CD4-positive, alpha-beta memory T cell (primary cell): ENCODE data around the gene MTUS2. TPM values are rescaled to one million over a fixed set of nuclear protein-coding genes. Genes with fewer than 3 reads are reported as not detected.
A peak's percentile ranks its signal among the peaks of the same experiment; 100 is the strongest.

Source experiments
- CTCF ChIA-PET: fragments of 350-600 bp; sonication (Branson Sonifier 250); formaldehyde crosslinking; loops from one replicate; lab custom pipeline; 2021; ENCODE audit warnings: inconsistent platforms; ENCODE audit not compliant: partially characterized antibody; lab: Charles Lee
- POLR2A ChIA-PET: fragments of 350-600 bp; sonication (Branson Sonifier 250); formaldehyde crosslinking; loops from one replicate; lab custom pipeline; 2021; ENCODE audit not compliant: partially characterized antibody; lab: Charles Lee
- DNase-seq, 5 donors: peaks; one replicate each; pipeline versions ENCODE4 v3.0.0 to v3.0.0-alpha.2; 2020 to 2022; ENCODE audit warnings: mixed read lengths in 1 of 5
- H3K27ac ChIP-seq: one replicate; pipeline ENCODE4 v1.7.0; 2013; ENCODE audit warnings: low read depth, low read length
- H3K27me3 ChIP-seq: 2 replicates; pipeline ENCODE4 v1.7.0; 2013; ENCODE audit warnings: mild to moderate bottlenecking, low read length, moderate library complexity; ENCODE audit not compliant: insufficient read depth
- H3K36me3 ChIP-seq: 2 replicates; pipeline ENCODE4 v1.7.0; 2013; ENCODE audit warnings: mild to moderate bottlenecking, low read length, moderate library complexity; ENCODE audit not compliant: insufficient read depth
- H3K4me1 ChIP-seq: 2 replicates; pipeline ENCODE4 v1.7.0; 2013; ENCODE audit warnings: mild to moderate bottlenecking, low read length, moderate library complexity; ENCODE audit not compliant: insufficient read depth
- H3K4me3 ChIP-seq, 2 donors: one replicate each; pipeline ENCODE4 v1.7.0; 2013; ENCODE audit warnings: low read length in 2 of 2, mild to moderate bottlenecking in 1 of 2
- H3K9me3 ChIP-seq, 2 donors: one replicate each; pipeline ENCODE4 v1.7.0; 2013; ENCODE audit warnings: low read length in 2 of 2, control low read depth in 1 of 2; ENCODE audit not compliant: control insufficient read depth in 1 of 2
- H3K27ac Mint-ChIP-seq, 7 donors: one replicate each; pipeline ENCODE4 v1.8.0; 2020 to 2021; ENCODE audit warnings: mixed read lengths in 7 of 7, mild to moderate bottlenecking in 6 of 7, inconsistent platforms in 3 of 7, moderate library complexity in 3 of 7
- H3K27me3 Mint-ChIP-seq, 2 donors: one replicate each; pipeline ENCODE4 v1.8.0; 2020 to 2021; ENCODE audit warnings: mixed read lengths in 2 of 2
- H3K36me3 Mint-ChIP-seq, 2 donors: one replicate each; pipeline ENCODE4 v1.8.0; 2020 to 2021; ENCODE audit warnings: mixed read lengths in 2 of 2, inconsistent platforms in 1 of 2, mild to moderate bottlenecking in 1 of 2
- H3K4me1 Mint-ChIP-seq, 4 donors: one replicate each; pipeline ENCODE4 v1.8.0; 2020 to 2021; ENCODE audit warnings: mixed read lengths in 4 of 4, mild to moderate bottlenecking in 1 of 4
- H3K4me3 Mint-ChIP-seq, 8 donors: one replicate each; pipeline ENCODE4 v1.8.0; 2020 to 2021; ENCODE audit warnings: mixed read lengths in 8 of 8, mild to moderate bottlenecking in 7 of 8, moderate library complexity in 6 of 8, inconsistent platforms in 3 of 8
- H3K9me3 Mint-ChIP-seq, 8 donors: one replicate each; pipeline ENCODE4 v1.8.0; 2020 to 2021; ENCODE audit warnings: mixed read lengths in 8 of 8, mild to moderate bottlenecking in 5 of 8, inconsistent platforms in 3 of 8, moderate library complexity in 1 of 8
- intact Hi-C: fragments of 100-400 bp; cut with micrococcal nuclease; formaldehyde crosslinking; loops from one replicate; pipeline ENCODE4 v1.15.1; 2023
- polyA plus RNA-seq, 2 donors: library from polyadenylated mRNA; unstranded; fragments of 300-500 nt; fragmentation: Illumina TruSeq; gene quantifications; one replicate each; pipeline ENCODE4 v1.2.3, GENCODE V29; 2021
- total RNA-seq, 2 experiments: library from RNA; stranded (reverse); gene quantifications; one replicate each; pipeline ENCODE4 v1.2.3, GENCODE V29; 2021

Gene MTUS2
- total and polyA plus RNA-seq, 4 experiments from 2014 or later: 0.12 to 1.1 (median 0.60) TPM

GRCh38 chr13:29239653-29240525 lies 419.8 kb downstream of the MTUS2 start:
- H3K27ac Mint-ChIP-seq: no peak overlapping the region
- Histone ChIP-seq H3K4me1 (no peaks in the 10 kb centered on the region), H3K4me3 (no peak overlapping the region), H3K36me3 (no peaks in the 10 kb centered on the region), H3K9me3 (no peaks in the 10 kb centered on the region), H3K27me3 (no peaks in the 10 kb centered on the region), H3K27ac (no peak overlapping the region)
- peaks cover 0 to 9% (median 3%) of the 10 kb centered on the region in 8 donors for H3K9me3 Mint-ChIP-seq
- DNase-seq: no peak
- ChIA-PET POLR2A (no interaction called here), CTCF (no interaction called here)
- peaks cover 2 to 8% of the 10 kb centered on the region in 2 donors for H3K27me3 Mint-ChIP-seq
- H3K4me3 Mint-ChIP-seq: no peak overlapping the region
- intact Hi-C loops: no loop called here
- peaks cover 0 to 8% of the 10 kb centered on the region in 2 donors for H3K36me3 Mint-ChIP-seq
- H3K4me1 Mint-ChIP-seq: no peaks in the 10 kb centered on the region

GRCh38 chr13:29254626-29255370 lies 434.7 kb downstream of the MTUS2 start:
- Histone ChIP-seq H3K27ac (no peak overlapping the region), H3K4me3 (no peak overlapping the region), H3K27me3 (no peaks in the 10 kb centered on the region), H3K4me1 (no peaks in the 10 kb centered on the region), H3K36me3 (no peaks in the 10 kb centered on the region), H3K9me3 (no peaks in the 10 kb centered on the region)
- peaks cover 4 to 5% of the 10 kb centered on the region in 2 donors for H3K27me3 Mint-ChIP-seq
- peaks cover 0 to 4% (median 0%) of the 10 kb centered on the region in 4 donors for H3K4me1 Mint-ChIP-seq
- peaks cover 0 to 2% (median 0%) of the 10 kb centered on the region in 8 donors for H3K9me3 Mint-ChIP-seq
- POLR2A ChIA-PET: no interaction called here
- no peak overlapping the region for H3K4me3 Mint-ChIP-seq
- intact Hi-C loops: no loop called here
- no peak for DNase-seq
- peak overlapping the region in 1 of 7 donors; percentile 2 for H3K27ac Mint-ChIP-seq
- CTCF ChIA-PET: no interaction called here
- no peaks in the 10 kb centered on the region for H3K36me3 Mint-ChIP-seq

GRCh38 chr13:29255567-29255966 lies 435.4 kb downstream of the MTUS2 start:
- peaks cover 4 to 5% of the 10 kb centered on the region in 2 donors for H3K27me3 Mint-ChIP-seq
- no peak overlapping the region for H3K4me3 Mint-ChIP-seq
- Histone ChIP-seq H3K9me3 (no peaks in the 10 kb centered on the region), H3K27ac (no peak overlapping the region), H3K27me3 (no peaks in the 10 kb centered on the region), H3K4me3 (no peak overlapping the region), H3K4me1 (no peaks in the 10 kb centered on the region), H3K36me3 (no peaks in the 10 kb centered on the region)
- H3K4me1 Mint-ChIP-seq: peaks cover 0 to 4% (median 0%) of the 10 kb centered on the region in 4 donors
- ChIA-PET POLR2A (no interaction called here), CTCF (no interaction called here)
- intact Hi-C loops: no loop called here
- no peak for DNase-seq
- peaks cover 0 to 2% (median 0%) of the 10 kb centered on the region in 8 donors for H3K9me3 Mint-ChIP-seq
- no peak overlapping the region for H3K27ac Mint-ChIP-seq
- H3K36me3 Mint-ChIP-seq: no peaks in the 10 kb centered on the region

- H3K36me3 ChIP-seq: no peaks in the 10 kb centered on the region
- H3K27me3 Mint-ChIP-seq: peaks cover 2 to 4% of the 10 kb centered on the region in 2 donors
- no peak overlapping the region for H3K4me3 Mint-ChIP-seq
- peaks cover 0 to 19% (median 8%) of the 10 kb centered on the region in 8 donors for H3K9me3 Mint-ChIP-seq
- no peaks in the 10 kb centered on the region for H3K4me1 ChIP-seq
- H3K9me3 ChIP-seq: no peaks in the 10 kb centered on the region
- ChIA-PET POLR2A (no interaction called here), CTCF (no interaction called here)
- no peak for DNase-seq
- H3K27me3 ChIP-seq: no peaks in the 10 kb centered on the region
- no peak overlapping the region for H3K27ac Mint-ChIP-seq
- H3K27ac ChIP-seq: no peak overlapping the region
- peaks cover 0 to 3% of the 10 kb centered on the region in 2 donors for H3K36me3 Mint-ChIP-seq
- H3K4me1 Mint-ChIP-seq: no peaks in the 10 kb centered on the region
- intact Hi-C loops: no loop called here
- H3K4me3 ChIP-seq: no peak overlapping the region
Observed at GRCh38 chr13:29260684-29261083, 440.5 kb downstream of the MTUS2 start.

- intact Hi-C loops: loop anchor here (1.0 to 2.0 kb wide), 2 partner anchors 185 to 445 kb away; partner anchors contain the start of gene MTUS2
- H3K27ac ChIP-seq: no peak overlapping the region
- H3K9me3 Mint-ChIP-seq: peaks cover 0 to 21% (median 9%) of the 10 kb centered on the region in 8 donors
- no peaks in the 10 kb centered on the region for H3K9me3 ChIP-seq
- no peaks in the 10 kb centered on the region for H3K4me1 ChIP-seq
- H3K27me3 ChIP-seq: no peaks in the 10 kb centered on the region
- peaks cover 1 to 5% of the 10 kb centered on the region in 2 donors for H3K27me3 Mint-ChIP-seq
- peak in 3 of 5 donors; percentile 1 to 4 (median 2) for DNase-seq
- no peak overlapping the region for H3K4me3 ChIP-seq
- H3K36me3 ChIP-seq: no peaks in the 10 kb centered on the region
- CTCF ChIA-PET: no interaction called here
- peaks cover 0 to 3% of the 10 kb centered on the region in 2 donors for H3K36me3 Mint-ChIP-seq
- H3K4me1 Mint-ChIP-seq: peaks cover 0 to 1% (median 0%) of the 10 kb centered on the region in 4 donors
- no peak overlapping the region for H3K27ac Mint-ChIP-seq
- H3K4me3 Mint-ChIP-seq: no peak overlapping the region
- POLR2A ChIA-PET: no interaction called here
Observed at GRCh38 chr13:29266261-29266660, 446.1 kb downstream of the MTUS2 start.

- peaks cover 1 to 5% of the 10 kb centered on the region in 2 donors for H3K27me3 Mint-ChIP-seq
Observed at GRCh38 chr13:29266756-29267733, 446.9 kb downstream of the MTUS2 start.

More at GRCh38 chr13:29266756-29267733, 446.9 kb downstream of the MTUS2 start:
- Histone ChIP-seq H3K27me3 (no peaks in the 10 kb centered on the region), H3K4me1 (no peaks in the 10 kb centered on the region), H3K9me3 (no peaks in the 10 kb centered on the region), H3K4me3 (no peak overlapping the region), H3K27ac (no peak overlapping the region), H3K36me3 (no peaks in the 10 kb centered on the region)
- intact Hi-C loops: loop anchor here (1.0 to 2.0 kb wide), 2 partner anchors 186 to 446 kb away; partner anchors contain the start of gene MTUS2
- peaks cover 0 to 1% (median 0%) of the 10 kb centered on the region in 4 donors for H3K4me1 Mint-ChIP-seq
- H3K27ac Mint-ChIP-seq: no peak overlapping the region
- no peak for DNase-seq
- ChIA-PET CTCF (no interaction called here), POLR2A (no interaction called here)
- H3K9me3 Mint-ChIP-seq: peaks cover 0 to 21% (median 9%) of the 10 kb centered on the region in 8 donors
- H3K36me3 Mint-ChIP-seq: peaks cover 0 to 3% of the 10 kb centered on the region in 2 donors
- H3K4me3 Mint-ChIP-seq: no peak overlapping the region
